VCaP (cell line): ENCODE measurements around the gene ASB5.

Experiments used
- H3K27ac ChIP-seq: fragments of 450-650 bp; 2 replicates; pipeline ENCODE4 v1.5.1; 2017
- TF ChIP-seq, protein P1 (sequence below): fragments of 450-650 bp; conservative IDR thresholded peaks from 2 replicates; pipeline ENCODE4 v1.5.1; 2017; ENCODE audit warnings: mild to moderate bottlenecking, moderate library complexity

The ASB5 gene

DNA sequence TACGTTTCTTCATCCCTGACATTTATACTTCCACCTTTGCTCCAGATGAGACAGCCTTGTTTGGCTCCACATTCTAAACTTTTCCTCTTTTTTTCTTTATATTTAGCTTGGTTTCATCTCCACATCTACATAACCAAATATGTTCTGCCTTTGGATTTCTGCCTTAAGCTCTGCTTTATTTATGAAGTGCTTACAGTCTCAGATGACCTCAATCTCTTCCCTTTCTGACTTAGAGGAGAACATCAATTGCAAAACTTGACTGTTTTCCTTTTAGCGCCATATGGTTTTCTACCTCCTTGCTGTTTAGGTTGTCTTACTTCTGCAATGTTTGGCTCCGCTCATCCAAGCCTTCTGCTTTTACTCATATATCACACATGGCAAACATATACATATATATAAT, 7.5 kb downstream of the ASB5 start:
- H3K27ac ChIP-seq: no peak overlapping the region

GRCh38 chr4:176261018-176261417, 8.0 kb downstream of the ASB5 start:
- TF ChIP-seq, protein P1, sequence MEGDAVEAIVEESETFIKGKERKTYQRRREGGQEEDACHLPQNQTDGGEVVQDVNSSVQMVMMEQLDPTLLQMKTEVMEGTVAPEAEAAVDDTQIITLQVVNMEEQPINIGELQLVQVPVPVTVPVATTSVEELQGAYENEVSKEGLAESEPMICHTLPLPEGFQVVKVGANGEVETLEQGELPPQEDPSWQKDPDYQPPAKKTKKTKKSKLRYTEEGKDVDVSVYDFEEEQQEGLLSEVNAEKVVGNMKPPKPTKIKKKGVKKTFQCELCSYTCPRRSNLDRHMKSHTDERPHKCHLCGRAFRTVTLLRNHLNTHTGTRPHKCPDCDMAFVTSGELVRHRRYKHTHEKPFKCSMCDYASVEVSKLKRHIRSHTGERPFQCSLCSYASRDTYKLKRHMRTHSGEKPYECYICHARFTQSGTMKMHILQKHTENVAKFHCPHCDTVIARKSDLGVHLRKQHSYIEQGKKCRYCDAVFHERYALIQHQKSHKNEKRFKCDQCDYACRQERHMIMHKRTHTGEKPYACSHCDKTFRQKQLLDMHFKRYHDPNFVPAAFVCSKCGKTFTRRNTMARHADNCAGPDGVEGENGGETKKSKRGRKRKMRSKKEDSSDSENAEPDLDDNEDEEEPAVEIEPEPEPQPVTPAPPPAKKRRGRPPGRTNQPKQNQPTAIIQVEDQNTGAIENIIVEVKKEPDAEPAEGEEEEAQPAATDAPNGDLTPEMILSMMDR: no peak
- no peak overlapping the region for H3K27ac ChIP-seq

More for the DNA sequence above, 7.5 kb downstream of the ASB5 start:
- TF ChIP-seq, protein P1: no peak

DNA sequence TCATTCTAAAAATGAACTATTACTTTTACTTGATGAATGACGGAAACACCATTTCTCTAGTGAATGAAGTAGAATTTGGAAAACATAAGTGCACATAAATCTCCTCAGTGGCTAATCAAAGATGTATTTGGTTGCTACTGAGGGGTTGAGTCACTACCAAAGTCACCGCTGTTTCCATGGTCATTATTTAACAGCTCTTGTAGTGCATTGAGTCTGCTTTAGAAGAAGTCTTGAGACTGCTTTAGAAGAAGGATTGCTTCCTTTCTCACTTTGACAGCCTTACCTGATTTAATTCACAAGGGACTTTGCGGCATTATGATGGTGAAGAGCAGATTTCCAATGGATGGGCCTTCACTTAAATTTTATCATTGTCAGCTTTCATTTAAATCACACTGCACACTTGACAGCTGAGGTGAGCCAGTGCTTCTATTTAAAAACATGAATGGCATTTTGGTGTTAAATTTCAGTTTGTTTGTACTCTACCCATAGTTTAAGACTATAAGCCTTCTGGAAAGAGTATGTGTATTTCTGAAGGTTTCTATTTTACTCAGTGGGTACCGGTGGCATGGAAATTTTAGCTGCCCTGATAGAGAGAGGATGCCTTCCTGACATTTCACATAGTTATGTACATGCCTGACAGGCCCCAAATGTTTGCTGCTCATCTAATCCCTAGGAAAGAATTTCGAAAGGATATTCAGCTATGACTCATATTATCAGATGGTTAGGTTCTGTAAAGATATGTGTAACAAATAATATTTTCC, 9.5 kb downstream of the ASB5 start:
- no peak overlapping the region for H3K27ac ChIP-seq
- TF ChIP-seq, protein P1: no peak

DNA sequence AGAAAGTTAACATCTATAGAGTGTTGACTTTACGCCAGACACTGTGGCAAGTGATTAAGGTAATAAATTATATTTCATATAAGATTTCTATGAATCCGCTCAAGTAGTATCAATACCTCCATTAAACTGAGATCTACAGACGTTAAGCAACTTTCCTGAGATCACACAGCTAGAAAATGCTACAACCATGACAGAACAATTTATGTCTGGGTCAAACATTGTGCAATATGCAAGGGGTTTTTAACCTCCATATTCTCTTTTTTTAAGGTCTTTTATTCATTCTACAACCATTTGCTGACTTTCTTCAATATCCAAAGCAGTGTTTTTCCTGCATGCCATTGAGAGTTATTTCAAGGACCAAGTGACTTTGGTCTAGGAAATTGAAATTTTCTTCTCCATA, 10.9 kb downstream of the ASB5 start:
- TF ChIP-seq, protein P1: no peak
- no peak overlapping the region for H3K27ac ChIP-seq

DNA sequence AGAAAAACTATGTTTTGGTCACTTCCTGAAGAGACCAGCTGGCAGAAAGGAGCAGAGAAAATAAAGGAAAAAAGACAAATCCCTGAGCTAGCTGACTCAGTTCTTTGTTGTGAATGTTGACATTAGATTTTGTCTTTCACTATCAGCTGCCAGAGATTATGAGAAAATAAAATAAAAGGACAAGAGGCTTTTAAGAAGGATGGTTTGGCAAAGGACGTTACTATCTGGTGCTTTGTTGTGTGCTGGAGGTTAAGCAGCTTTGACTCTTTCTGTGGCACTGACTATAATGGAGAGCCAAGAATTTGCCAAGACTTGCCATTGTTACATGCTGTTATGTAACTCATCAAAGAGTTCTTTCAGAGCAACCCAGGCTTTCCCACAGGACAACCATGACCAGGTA, 12.1 kb downstream of the ASB5 start:
- no peak overlapping the region for H3K27ac ChIP-seq
- TF ChIP-seq, protein P1: no peak

GRCh38 chr4:176242764-176243347, 26.2 kb downstream of the ASB5 start:
- H3K27ac ChIP-seq: no peak overlapping the region
- TF ChIP-seq, protein P1: no peak

- TF ChIP-seq, protein P1: no peak
- no peak overlapping the region for H3K27ac ChIP-seq
These were observed 27.3 kb downstream of the ASB5 start for GRCh38 chr4:176241703-176242102.
